GM12873 (cell line): ENCODE data around the gene MESP1.

Experiments used
- TF ChIP-seq, protein P1 (sequence below): IDR thresholded peaks from 2 replicates; pipeline ENCODE4 v1.5.1; 2012; ENCODE audit warnings: low read depth, mild to moderate bottlenecking, moderate library complexity, low read length, control low read depth; ENCODE audit not compliant: insufficient read depth; ENCODE audit errors: missing control alignments

Gene MESP1

DNA sequence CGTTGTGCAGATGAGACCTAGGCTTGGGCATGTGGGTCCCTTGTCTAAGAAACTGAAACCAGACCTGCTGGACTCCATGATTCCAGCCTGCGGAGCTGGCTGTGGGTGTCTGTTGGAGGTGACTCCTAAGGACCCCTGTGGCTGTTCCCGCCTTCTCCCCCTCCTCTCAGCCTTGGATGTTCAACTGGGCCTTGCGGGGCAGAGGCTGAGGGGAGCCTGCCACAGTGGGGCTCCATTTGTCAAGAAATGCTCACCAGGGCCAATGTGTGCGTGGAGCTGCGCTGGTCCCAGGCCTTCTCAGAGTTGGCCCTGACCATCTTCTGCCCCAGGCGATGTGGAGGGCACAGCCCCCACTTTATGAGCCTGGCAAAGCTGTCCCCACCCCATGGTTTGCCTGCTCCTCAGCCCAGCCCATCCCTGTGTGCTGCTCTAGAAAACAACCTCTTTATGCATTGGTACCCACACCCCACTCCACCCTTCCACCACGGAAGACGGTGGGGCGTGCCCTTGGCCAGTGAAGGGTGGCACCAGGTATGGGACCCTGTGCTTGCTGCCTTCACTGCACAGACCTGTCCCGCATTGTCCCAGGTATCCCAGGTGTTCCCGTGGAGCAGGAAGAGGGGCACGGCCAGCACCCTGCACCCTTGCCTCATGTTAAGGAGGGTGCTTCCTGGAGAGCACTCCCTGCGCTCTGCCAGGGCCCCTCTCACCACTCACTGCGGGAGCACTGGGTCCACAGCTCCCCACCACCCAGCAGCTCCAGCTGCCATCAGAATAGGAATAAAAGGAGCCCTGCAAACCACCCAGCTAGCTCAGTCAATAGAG is 33.0 kb upstream of the MESP1 start:
- TF ChIP-seq, protein P1, sequence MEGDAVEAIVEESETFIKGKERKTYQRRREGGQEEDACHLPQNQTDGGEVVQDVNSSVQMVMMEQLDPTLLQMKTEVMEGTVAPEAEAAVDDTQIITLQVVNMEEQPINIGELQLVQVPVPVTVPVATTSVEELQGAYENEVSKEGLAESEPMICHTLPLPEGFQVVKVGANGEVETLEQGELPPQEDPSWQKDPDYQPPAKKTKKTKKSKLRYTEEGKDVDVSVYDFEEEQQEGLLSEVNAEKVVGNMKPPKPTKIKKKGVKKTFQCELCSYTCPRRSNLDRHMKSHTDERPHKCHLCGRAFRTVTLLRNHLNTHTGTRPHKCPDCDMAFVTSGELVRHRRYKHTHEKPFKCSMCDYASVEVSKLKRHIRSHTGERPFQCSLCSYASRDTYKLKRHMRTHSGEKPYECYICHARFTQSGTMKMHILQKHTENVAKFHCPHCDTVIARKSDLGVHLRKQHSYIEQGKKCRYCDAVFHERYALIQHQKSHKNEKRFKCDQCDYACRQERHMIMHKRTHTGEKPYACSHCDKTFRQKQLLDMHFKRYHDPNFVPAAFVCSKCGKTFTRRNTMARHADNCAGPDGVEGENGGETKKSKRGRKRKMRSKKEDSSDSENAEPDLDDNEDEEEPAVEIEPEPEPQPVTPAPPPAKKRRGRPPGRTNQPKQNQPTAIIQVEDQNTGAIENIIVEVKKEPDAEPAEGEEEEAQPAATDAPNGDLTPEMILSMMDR, result no peak

DNA sequence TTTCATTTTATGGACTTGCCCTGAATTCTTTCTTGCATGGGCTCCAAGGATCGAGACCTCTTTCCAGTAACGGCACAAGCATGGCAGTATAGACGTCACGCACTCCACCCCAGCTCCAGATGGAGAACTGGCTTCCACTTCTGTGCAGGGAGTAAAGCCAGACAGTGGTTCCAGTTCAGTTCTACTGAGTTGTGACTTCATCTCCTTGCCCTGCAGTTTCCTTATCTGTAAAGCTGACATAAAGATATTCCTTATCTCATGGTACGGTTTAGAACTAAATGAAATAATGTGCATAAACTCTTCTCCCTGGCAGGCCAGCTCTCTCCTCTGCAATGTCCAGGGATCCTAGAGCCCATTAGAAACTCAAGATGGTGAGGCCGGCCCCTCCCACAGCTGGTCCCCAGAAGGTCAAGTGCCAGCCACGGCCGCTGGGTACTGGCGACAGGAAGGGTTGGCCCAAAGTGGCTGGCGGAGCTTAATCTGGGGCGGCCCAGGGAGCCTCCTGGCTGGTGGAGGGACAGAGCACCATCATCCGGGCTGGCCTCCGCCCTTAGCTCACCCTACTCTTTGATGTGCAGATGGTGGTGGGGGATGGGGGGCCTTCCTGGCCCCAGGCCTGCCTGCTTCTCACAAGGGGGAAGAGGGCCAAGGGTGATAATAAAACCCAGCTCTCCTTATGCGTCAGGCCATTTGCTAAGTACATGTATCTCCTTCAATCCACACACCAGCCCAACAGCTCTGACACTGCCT is 32.2 kb upstream of the MESP1 start:
- TF ChIP-seq, protein P1, result no peak

- TF ChIP-seq, protein P1, result no peak
Measured at GRCh38 chr15:89781891-89782618, 31.0 kb upstream of the MESP1 start.

GRCh38 chr15:89781055-89781454 is 30.0 kb upstream of the MESP1 start:
- TF ChIP-seq, protein P1, result no peak

DNA sequence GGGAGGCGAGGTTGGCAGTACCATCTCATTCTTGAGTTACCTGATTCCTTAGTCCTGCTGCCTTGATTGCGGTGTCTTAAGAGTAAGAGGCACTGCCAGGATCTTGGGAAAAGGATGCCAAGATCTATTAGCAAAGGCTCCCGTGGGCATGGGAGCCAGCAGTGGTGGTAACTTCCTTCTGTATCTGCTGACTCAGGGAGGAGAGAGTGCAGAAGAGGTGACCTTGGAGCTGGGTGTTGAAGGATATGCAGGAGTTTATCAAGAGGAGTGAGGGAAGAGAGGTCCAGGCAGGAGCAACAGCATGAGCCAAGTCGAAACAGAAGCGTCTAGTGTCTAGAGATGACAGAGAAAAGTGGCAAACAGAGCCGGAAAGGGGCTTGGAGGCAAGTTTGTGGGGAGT is 29.6 kb upstream of the MESP1 start:
- TF ChIP-seq, protein P1, result no peak

DNA sequence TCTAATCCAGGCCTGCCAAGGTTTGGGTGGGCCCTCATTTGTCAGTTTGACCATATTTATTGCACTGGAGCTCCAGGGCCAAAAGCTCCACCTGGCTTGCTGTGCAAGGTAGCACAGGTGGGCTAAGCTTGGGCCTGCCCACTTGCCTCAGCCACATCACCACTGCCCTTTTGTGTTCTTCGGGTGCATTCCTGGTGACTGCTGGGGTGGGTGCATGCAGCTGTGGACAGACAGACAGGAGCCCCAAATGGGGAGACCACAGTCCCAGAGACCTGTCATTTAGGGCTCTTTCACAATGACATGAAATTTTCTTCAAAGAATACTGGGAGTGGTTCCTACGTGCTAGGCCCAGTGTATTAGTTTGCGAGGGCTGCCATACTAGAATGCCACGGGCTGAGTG is 27.8 kb upstream of the MESP1 start:
- TF ChIP-seq, protein P1, result no peak
